ENCODE data around the gene WDFY3. TPM values are rescaled to one million over a fixed set of nuclear protein-coding genes. Genes with fewer than 3 reads are reported as not detected.
A peak's percentile ranks its signal among the peaks of the same experiment; 100 is the strongest.

The WDFY3 gene
- total and polyA plus RNA-seq, 9 of the 15 experiments (the other 6 are each of a cell fraction or from before 2014, with no cell fraction given) = 0.58 to 13.5 (median 9.4) TPM

- no peak for TF ChIP-seq ZNF644 (tag; IDR thresholded peaks at IDR 0.05; ENCODE audit: low read depth)
- TF ChIP-seq ZBTB34 (CRISPR knock-in tag; IDR thresholded peaks at IDR 0.05) = no peak
- no peak for TF ChIP-seq PPARD (CRISPR knock-in tag; IDR thresholded peaks at IDR 0.05)
- no peak for TF ChIP-seq MAZ (CRISPR knock-in tag; conservative IDR thresholded peaks at IDR 0.05 in 1 of 2, IDR thresholded peaks at IDR 0.05 in 1 of 2)
- TF ChIP-seq POLR2H (tag; IDR thresholded peaks at IDR 0.05; ENCODE audit: low read depth) = no peak
- TF ChIP-seq TAL1 (IDR thresholded peaks at IDR 0.05) = peak; percentile 28; the same call in 1 of the 2 replicates
- TF ChIP-seq, protein P1, sequence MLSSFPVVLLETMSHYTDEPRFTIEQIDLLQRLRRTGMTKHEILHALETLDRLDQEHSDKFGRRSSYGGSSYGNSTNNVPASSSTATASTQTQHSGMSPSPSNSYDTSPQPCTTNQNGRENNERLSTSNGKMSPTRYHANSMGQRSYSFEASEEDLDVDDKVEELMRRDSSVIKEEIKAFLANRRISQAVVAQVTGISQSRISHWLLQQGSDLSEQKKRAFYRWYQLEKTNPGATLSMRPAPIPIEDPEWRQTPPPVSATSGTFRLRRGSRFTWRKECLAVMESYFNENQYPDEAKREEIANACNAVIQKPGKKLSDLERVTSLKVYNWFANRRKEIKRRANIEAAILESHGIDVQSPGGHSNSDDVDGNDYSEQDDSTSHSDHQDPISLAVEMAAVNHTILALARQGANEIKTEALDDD (IDR thresholded peaks at IDR 0.05) = no peak
- no peak for TF ChIP-seq U2AF2 (optimal IDR thresholded peaks at IDR 0.05; ENCODE audit: low read depth, low read length)
- no peak for TF ChIP-seq PTRF (tag; IDR thresholded peaks at IDR 0.05)
- TF ChIP-seq RAD21 (CRISPR knock-in tag; conservative IDR thresholded peaks at IDR 0.05 in 1 of 2, IDR thresholded peaks at IDR 0.05 in 1 of 2) = no peak
- no peak for TF ChIP-seq ZNF354B (CRISPR knock-in tag; IDR thresholded peaks at IDR 0.05)
- TF ChIP-seq NONO (IDR thresholded peaks at IDR 0.05; ENCODE audit: low read depth in 2 of 2, low read length in 1 of 2) = no peak
- no peak for TF ChIP-seq TEAD2 (tag; IDR thresholded peaks at IDR 0.05)
- TF ChIP-seq ZBTB12 (CRISPR knock-in tag; IDR thresholded peaks at IDR 0.05) = no peak
- no peak for TF ChIP-seq TRIM28 (IDR thresholded peaks at IDR 0.05)
- no peak for TF ChIP-seq RBM14 (IDR thresholded peaks at IDR 0.05; ENCODE audit: borderline replicate concordance, insufficient read depth, low read depth, low read length)
- TF ChIP-seq ZKSCAN1 (IDR thresholded peaks at IDR 0.05; ENCODE audit: low read depth, low read length) = no peak
These were observed 90.7 kb downstream of the WDFY3 start (continued) for GRCh38 chr4:84875636-84876371.
